B cell (primary cell): ENCODE measurements around the gene GADD45B. TPM values are rescaled to one million over a fixed set of nuclear protein-coding genes. Genes with fewer than 3 reads are reported as not detected.

ENCODE experiments used
- ATAC-seq: fragments of 200-7000 bp; cut with Tn5 transposase; one replicate; pipeline ENCODE4 v1.10.0; 2021; ENCODE audit warnings: low read depth, mild to moderate bottlenecking, moderate number of reproducible peaks, moderate library complexity
- CTCF ChIA-PET: fragments of 350-600 bp; sonication (Branson Sonifier 250); formaldehyde crosslinking; loops from one replicate; lab custom pipeline; 2021; ENCODE audit warnings: antibody characterized with exemption, inconsistent platforms; lab: Charles Lee
- POLR2A ChIA-PET: fragments of 350-600 bp; sonication (Branson Sonifier 250); formaldehyde crosslinking; loops from one replicate; lab custom pipeline; 2021; ENCODE audit warnings: antibody characterized with exemption; lab: Charles Lee
- DNase-seq: peaks from one replicate; pipeline ENCODE4 v3.0.0; 2013
- H2AFZ ChIP-seq: 2 replicates; pipeline ENCODE4 v1.6.1; 2012; ENCODE audit warnings: mild to moderate bottlenecking, low read depth, low read length; ENCODE audit not compliant: insufficient read depth, poor library complexity, severe bottlenecking
- H3K27ac ChIP-seq, 2 donors: 1 replicate in 1 of 2; 2 replicates in 1 of 2; pipeline ENCODE4 v1.5.1; 2012 to 2013; ENCODE audit warnings: low read length in 2 of 2, mild to moderate bottlenecking in 2 of 2, moderate library complexity in 1 of 2
- H3K27me3 ChIP-seq, 4 experiments: fragments of 200-600 bp in 1 of 4; sonication (generic) in 1 of 4; replicated peaks in 1 of 4; 1 replicate in 2 of 4; 2 replicates in 2 of 4; pipeline versions ENCODE4 v1.6.1 to v1.7.0; 2013 to 2016; ENCODE audit warnings: low read length in 3 of 4, mild to moderate bottlenecking in 2 of 4, mixed read lengths in 1 of 4, moderate library complexity in 1 of 4; ENCODE audit not compliant: insufficient read depth in 4 of 4, control insufficient read depth in 3 of 4; ENCODE audit errors: control extremely low read depth in 1 of 4
- H3K36me3 ChIP-seq, 2 experiments: replicated peaks in 1 of 2; 1 replicate in 1 of 2; 2 replicates in 1 of 2; pipeline versions ENCODE4 v1.6.1 to v1.7.1; 2013; ENCODE audit warnings: low read length in 1 of 2; ENCODE audit not compliant: insufficient read depth in 2 of 2, control insufficient read depth in 1 of 2; ENCODE audit errors: control extremely low read depth in 1 of 2, extremely low read depth in 1 of 2
- H3K4me1 ChIP-seq, 2 donors: fragments of 200-600 bp in 1 of 2; sonication (generic) in 1 of 2; 1 replicate in 1 of 2; 2 replicates in 1 of 2; pipeline versions ENCODE4 v1.5.1 to v1.6.1; 2013 to 2017; ENCODE audit warnings: low read length in 2 of 2; ENCODE audit not compliant: control insufficient read depth in 2 of 2, insufficient read depth in 2 of 2
- H3K4me2 ChIP-seq: replicated peaks from 2 replicates; pipeline ENCODE3; 2012; ENCODE audit warnings: mild to moderate bottlenecking, low read depth, low read length; ENCODE audit not compliant: poor library complexity, severe bottlenecking
- H3K4me3 ChIP-seq, 5 experiments: fragments of 200-600 bp in 1 of 5; sonication (generic) in 1 of 5; 1 replicate in 3 of 5; 2 replicates in 2 of 5; pipeline versions ENCODE4 v1.5.1 to v1.7.0; 2011 to 2016; ENCODE audit warnings: low read length in 4 of 5, mild to moderate bottlenecking in 4 of 5, low read depth in 2 of 5, control low read depth in 1 of 5, moderate library complexity in 1 of 5; ENCODE audit not compliant: insufficient read depth in 1 of 5; ENCODE audit errors: control extremely low read depth in 1 of 5, extremely low read depth in 1 of 5
- H3K79me2 ChIP-seq: fragments of 200-600 bp; sonication (generic); one replicate; pipeline ENCODE4 v1.6.0; 2016; ENCODE audit warnings: low read length; ENCODE audit not compliant: control insufficient read depth, insufficient read depth
- H3K9ac ChIP-seq: fragments of 200-600 bp; sonication (generic); 2 replicates; pipeline ENCODE4 v1.6.1; 2017; ENCODE audit warnings: mild to moderate bottlenecking, low read length, moderate library complexity
- H3K9me3 ChIP-seq, 3 donors: one replicate each; pipeline versions ENCODE4 v1.6.1 to v1.7.1; 2013; ENCODE audit warnings: low read length in 2 of 3; ENCODE audit not compliant: control insufficient read depth in 2 of 3, insufficient read depth in 1 of 3; ENCODE audit errors: control extremely low read depth in 1 of 3
- H4K20me1 ChIP-seq: 2 replicates; pipeline ENCODE4 v1.6.0; 2012; ENCODE audit warnings: mild to moderate bottlenecking, low read length; ENCODE audit not compliant: insufficient read depth, control insufficient read depth, poor library complexity, severe bottlenecking
- H3K27ac Mint-ChIP-seq: one replicate; pipeline ENCODE4 v1.8.0; 2021; ENCODE audit warnings: mixed read lengths
- H3K27me3 Mint-ChIP-seq: one replicate; pipeline ENCODE4 v1.8.0; 2021; ENCODE audit warnings: mixed read lengths
- H3K4me1 Mint-ChIP-seq: one replicate; pipeline ENCODE4 v1.8.0; 2021; ENCODE audit warnings: mixed read lengths
- H3K4me3 Mint-ChIP-seq: one replicate; pipeline ENCODE4 v1.8.0; 2021; ENCODE audit warnings: mixed read lengths
- H3K9me3 Mint-ChIP-seq: one replicate; pipeline ENCODE4 v1.8.0; 2022; ENCODE audit warnings: mixed read lengths; ENCODE audit not compliant: insufficient read depth
- EZH2 ChIP-seq: IDR thresholded peaks from 2 replicates; pipeline ENCODE4 v1.6.1; 2012; ENCODE audit warnings: borderline replicate concordance, low read depth, mild to moderate bottlenecking, moderate library complexity, low read length; ENCODE audit not compliant: insufficient read depth, poor library complexity, severe bottlenecking
- WGBS: methylation state at CpG from one replicate; pipeline ENCODE4 v1.1.5; 2013; ENCODE audit warnings: missing lambda C conversion rate; ENCODE audit not compliant: insufficient coverage; 5-methylcytosine and 5-hydroxymethylcytosine counted together
- intact Hi-C: fragments of 100-400 bp; cut with micrococcal nuclease; formaldehyde crosslinking; loops from one replicate; pipeline ENCODE4 v1.10.0; 2022
- polyA plus RNA-seq: library from polyadenylated mRNA; depleted of rRNA; stranded (reverse); fragments of >200 nt; gene quantifications from 2 replicates; pipeline ENCODE4 v1.2.3, GENCODE V29; 2012
- total RNA-seq, 2 donors: library from RNA; stranded (reverse); fragments of 120-200 nt in 1 of 2; gene quantifications; 1 replicate in 1 of 2; 2 replicates in 1 of 2; pipeline versions ENCODE4 v1.2.3 to v1.2.4, GENCODE V29; 2013 to 2022
- TF ChIP-seq, protein P1 (sequence below): fragments of 200-600 bp; IDR thresholded peaks from one replicate; pipeline ENCODE4 v1.8.0; 2022; ENCODE audit warnings: antibody characterized with exemption, mild to moderate bottlenecking

GADD45B gene
- total and polyA plus RNA-seq, 2 donors (not counting 1 experiment from before 2014, with no cell fraction given), result 166 to 215 TPM

DNA sequence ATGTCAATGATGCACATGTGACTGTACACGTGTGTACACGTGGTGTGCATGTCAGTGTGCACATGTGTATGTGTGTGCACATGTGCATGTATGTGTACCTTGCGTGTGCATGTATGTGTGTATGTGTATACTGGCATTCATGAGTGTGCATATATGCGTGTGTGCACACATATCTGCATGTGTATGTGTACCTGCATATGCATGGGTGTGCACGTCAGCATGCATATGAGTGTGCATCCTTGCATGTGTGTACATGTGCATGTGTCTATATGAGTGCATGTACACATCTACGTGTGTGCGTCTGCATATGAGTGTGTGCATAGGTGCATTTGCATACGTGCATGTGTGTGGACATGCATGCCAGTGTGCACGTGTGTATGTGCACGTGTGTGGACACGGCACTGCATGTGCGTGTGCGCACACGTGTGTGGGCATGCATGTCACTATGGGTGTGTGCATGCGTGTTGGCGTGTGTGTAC is 48.5 kb downstream of the GADD45B start:
- WGBS, result 90% methylated on average over 16 of the region's 16 CpGs
- ChIA-PET CTCF (no interaction called here), POLR2A (no interaction called here)
- no peak overlapping the region for H3K4me3 Mint-ChIP-seq
- H3K79me2 ChIP-seq, result peaks cover 40% of the 10 kb centered on the region
- H4K20me1 ChIP-seq, result peaks cover 85% of the 10 kb centered on the region
- no peak for DNase-seq
- peaks cover 0 to 9% (median 0%) of the 10 kb centered on the region in 3 donors for H3K9me3 ChIP-seq
- H3K4me3 ChIP-seq, result no peak overlapping the region
- H3K4me2 ChIP-seq, result no peak overlapping the region
- H3K27ac ChIP-seq, result no peak overlapping the region
- H3K27me3 ChIP-seq, result no peaks in the 10 kb centered on the region
- ATAC-seq, result no peak
- H3K4me1 Mint-ChIP-seq, result peaks cover 8% of the 10 kb centered on the region
- no peaks in the 10 kb centered on the region for H3K9me3 Mint-ChIP-seq
- TF ChIP-seq, protein P1, sequence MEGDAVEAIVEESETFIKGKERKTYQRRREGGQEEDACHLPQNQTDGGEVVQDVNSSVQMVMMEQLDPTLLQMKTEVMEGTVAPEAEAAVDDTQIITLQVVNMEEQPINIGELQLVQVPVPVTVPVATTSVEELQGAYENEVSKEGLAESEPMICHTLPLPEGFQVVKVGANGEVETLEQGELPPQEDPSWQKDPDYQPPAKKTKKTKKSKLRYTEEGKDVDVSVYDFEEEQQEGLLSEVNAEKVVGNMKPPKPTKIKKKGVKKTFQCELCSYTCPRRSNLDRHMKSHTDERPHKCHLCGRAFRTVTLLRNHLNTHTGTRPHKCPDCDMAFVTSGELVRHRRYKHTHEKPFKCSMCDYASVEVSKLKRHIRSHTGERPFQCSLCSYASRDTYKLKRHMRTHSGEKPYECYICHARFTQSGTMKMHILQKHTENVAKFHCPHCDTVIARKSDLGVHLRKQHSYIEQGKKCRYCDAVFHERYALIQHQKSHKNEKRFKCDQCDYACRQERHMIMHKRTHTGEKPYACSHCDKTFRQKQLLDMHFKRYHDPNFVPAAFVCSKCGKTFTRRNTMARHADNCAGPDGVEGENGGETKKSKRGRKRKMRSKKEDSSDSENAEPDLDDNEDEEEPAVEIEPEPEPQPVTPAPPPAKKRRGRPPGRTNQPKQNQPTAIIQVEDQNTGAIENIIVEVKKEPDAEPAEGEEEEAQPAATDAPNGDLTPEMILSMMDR, result no peak
- no peak for TF ChIP-seq EZH2
- no peak overlapping the region for H3K9ac ChIP-seq
- peaks cover 0 to 6% of the 10 kb centered on the region in 2 donors for H3K4me1 ChIP-seq
- no peaks in the 10 kb centered on the region for H3K27me3 Mint-ChIP-seq
- no peak overlapping the region for H3K27ac Mint-ChIP-seq
- peaks cover 0 to 33% of the 10 kb centered on the region in 2 experiments for H3K36me3 ChIP-seq
- H2AFZ ChIP-seq, result no peak overlapping the region
- intact Hi-C loops, result no loop called here

DNA sequence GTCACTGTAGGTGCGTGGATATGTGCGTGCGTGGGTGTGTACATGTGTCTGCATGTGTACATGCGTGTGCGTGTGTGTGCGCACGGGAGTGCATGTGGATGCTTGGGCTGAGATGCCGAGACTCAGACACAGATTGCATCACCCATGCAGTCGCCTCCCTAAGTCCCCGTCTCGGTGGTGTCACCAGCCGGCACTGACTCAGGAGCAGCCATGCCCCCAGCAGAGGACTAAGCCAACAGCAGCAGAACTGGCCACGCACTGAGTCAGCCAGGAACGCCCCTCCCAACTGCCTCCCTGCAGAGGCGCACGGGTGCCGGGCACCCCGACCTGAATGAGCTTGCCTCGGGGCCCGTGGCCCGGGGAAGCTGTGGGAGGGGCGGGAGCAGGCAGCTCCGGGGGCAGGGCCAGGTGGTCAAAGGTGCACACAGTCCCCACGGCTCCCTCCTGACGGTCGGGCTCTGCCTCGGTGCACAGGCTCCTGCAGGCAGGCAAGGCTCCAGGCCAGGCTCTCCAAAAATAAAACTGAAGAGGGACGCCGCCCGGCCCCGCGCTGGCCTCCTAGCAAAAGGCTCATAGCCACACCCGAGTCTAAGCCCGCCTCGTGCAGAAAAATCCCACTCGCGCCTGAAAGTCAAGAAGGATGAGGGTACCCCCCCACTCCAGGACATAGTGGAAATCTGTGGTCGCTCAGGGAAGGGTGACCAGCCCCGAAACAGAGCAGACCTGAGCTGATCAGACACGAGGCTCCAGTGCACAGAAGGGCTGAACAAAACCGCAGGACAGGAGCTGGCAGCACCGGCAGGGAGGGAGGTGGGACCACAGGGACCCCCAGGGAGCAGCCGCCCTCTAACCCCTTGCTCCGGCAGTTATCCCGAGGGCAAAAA is 49.2 kb downstream of the GADD45B start:
- H3K9me3 ChIP-seq, result peaks cover 0 to 9% (median 0%) of the 10 kb centered on the region in 3 donors
- H3K9ac ChIP-seq, result no peak overlapping the region
- no peak overlapping the region for H2AFZ ChIP-seq
- Mint-ChIP-seq H3K4me1 (peaks cover 8% of the 10 kb centered on the region), H3K27me3 (no peaks in the 10 kb centered on the region), H3K9me3 (no peaks in the 10 kb centered on the region), H3K4me3 (no peak overlapping the region), H3K27ac (no peak overlapping the region)
- CTCF ChIA-PET, result interaction anchor here (0.5 kb wide), 1 partner anchor 247 kb away, joined by 3 read pairs; no protein-coding TSS in a partner anchor
- POLR2A ChIA-PET, result no interaction called here
- peaks cover 83% of the 10 kb centered on the region for H4K20me1 ChIP-seq
- ATAC-seq (no peak), DNase-seq (no peak)
- H3K4me3 ChIP-seq, result no peak overlapping the region
- peaks cover 0 to 6% of the 10 kb centered on the region in 2 donors for H3K4me1 ChIP-seq
- intact Hi-C loops, result no loop called here
- H3K27ac ChIP-seq, result no peak overlapping the region
- H3K36me3 ChIP-seq, result peaks cover 0 to 33% of the 10 kb centered on the region in 2 experiments
- no peak overlapping the region for H3K4me2 ChIP-seq
- no peak for TF ChIP-seq EZH2
- TF ChIP-seq, protein P1, result no peak
- WGBS, result 96% methylated on average over 41 of the region's 45 CpGs
- H3K27me3 ChIP-seq, result no peaks in the 10 kb centered on the region
- peaks cover 41% of the 10 kb centered on the region for H3K79me2 ChIP-seq
